Mesothelial cell of epicardium (in vitro differentiated cells): Measurements from ENCODE around the gene AGFG2. TPM values are rescaled to one million over a fixed set of nuclear protein-coding genes. Genes with fewer than 3 reads are reported as not detected.

Experiments
- DNase-seq, 2 experiments: peaks; one replicate each; pipeline ENCODE4 v3.0.0; 2021; ENCODE audit warnings: low spot score in 2 of 2; ENCODE audit not compliant: unreplicated experiment in 2 of 2
- H3K27ac Mint-ChIP-seq: 2 replicates; pipeline ENCODE4 v1.8.0; 2021; ENCODE audit warnings: mixed read lengths
- H3K27me3 Mint-ChIP-seq: 2 replicates; pipeline ENCODE4 v1.8.0; 2021; ENCODE audit warnings: low read depth, mixed read lengths
- H3K36me3 Mint-ChIP-seq: 2 replicates; pipeline ENCODE4 v1.8.0; 2021; ENCODE audit warnings: mixed read lengths
- H3K4me1 Mint-ChIP-seq: 2 replicates; pipeline ENCODE4 v1.8.0; 2021; ENCODE audit warnings: mixed read lengths
- H3K4me3 Mint-ChIP-seq: 2 replicates; pipeline ENCODE4 v1.8.0; 2021; ENCODE audit warnings: mild to moderate bottlenecking, moderate library complexity, mixed read lengths
- H3K9me3 Mint-ChIP-seq: 2 replicates; pipeline ENCODE4 v1.8.0; 2021; ENCODE audit warnings: mixed read lengths
- total RNA-seq: library from RNA; stranded (reverse); gene quantifications from 3 replicates; pipeline ENCODE4 v1.2.1, GENCODE V29; 2021
- TF ChIP-seq, protein P1 (sequence below): fragments of 200-600 bp; sonication (generic); IDR thresholded peaks from one replicate; pipeline ENCODE4 v1.5.0; 2021; ENCODE audit warnings: antibody characterized with exemption; ENCODE audit not compliant: unreplicated experiment

AGFG2 gene
- total RNA-seq, 1 donor from 2014 or later: 9.1 TPM

DNA sequence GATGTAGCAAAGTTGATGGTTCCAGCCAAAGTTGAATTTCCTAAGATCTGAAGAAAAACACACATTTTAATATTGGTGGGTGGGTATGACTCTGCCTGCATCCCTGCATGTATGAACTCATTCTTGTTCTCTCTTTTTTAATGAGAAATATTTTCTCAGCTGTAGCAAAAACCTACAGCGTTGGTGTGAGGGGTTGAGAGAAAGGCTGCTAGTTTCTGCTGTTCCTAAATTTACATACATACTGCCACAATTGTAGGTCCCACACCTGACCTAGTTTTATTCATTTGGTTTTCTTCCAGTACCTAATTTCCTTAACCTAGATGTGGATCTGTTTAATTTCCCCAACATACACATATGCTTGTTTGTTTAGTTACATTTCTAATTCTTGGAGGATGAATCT lies 4.6 kb downstream of the AGFG2 start:
- TF ChIP-seq, protein P1, sequence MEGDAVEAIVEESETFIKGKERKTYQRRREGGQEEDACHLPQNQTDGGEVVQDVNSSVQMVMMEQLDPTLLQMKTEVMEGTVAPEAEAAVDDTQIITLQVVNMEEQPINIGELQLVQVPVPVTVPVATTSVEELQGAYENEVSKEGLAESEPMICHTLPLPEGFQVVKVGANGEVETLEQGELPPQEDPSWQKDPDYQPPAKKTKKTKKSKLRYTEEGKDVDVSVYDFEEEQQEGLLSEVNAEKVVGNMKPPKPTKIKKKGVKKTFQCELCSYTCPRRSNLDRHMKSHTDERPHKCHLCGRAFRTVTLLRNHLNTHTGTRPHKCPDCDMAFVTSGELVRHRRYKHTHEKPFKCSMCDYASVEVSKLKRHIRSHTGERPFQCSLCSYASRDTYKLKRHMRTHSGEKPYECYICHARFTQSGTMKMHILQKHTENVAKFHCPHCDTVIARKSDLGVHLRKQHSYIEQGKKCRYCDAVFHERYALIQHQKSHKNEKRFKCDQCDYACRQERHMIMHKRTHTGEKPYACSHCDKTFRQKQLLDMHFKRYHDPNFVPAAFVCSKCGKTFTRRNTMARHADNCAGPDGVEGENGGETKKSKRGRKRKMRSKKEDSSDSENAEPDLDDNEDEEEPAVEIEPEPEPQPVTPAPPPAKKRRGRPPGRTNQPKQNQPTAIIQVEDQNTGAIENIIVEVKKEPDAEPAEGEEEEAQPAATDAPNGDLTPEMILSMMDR: no peak
- no peaks in the 10 kb centered on the region for H3K9me3 Mint-ChIP-seq
- no peaks in the 10 kb centered on the region for H3K36me3 Mint-ChIP-seq

DNA sequence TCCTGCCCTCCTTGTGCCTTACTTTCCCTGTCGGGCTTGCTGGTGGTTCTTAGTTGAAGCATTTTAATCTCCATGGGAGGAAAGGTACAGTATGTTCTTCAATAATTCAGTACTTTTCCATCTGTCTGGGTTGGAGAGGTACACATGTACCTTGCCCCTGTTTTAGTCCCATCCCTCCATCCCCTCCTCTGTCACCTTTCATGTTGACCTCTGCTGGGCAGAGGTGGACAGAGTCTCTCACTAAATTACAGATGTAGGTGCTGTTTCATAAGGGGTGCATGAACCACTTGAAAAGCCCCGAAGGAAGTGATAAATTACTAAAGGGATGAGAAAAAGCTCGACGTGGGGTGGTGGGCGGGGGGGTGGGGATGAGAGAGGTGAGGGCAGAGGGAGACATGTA lies 5.4 kb downstream of the AGFG2 start:
- Mint-ChIP-seq H3K27me3 (no peaks in the 10 kb centered on the region), H3K27ac (peak overlapping the region; percentile 92), H3K4me3 (no peak overlapping the region), H3K4me1 (peaks cover 50% of the 10 kb centered on the region), H3K9me3 (no peaks in the 10 kb centered on the region), H3K36me3 (no peaks in the 10 kb centered on the region)
- no peak for DNase-seq
- TF ChIP-seq, protein P1: no peak

More for the DNA sequence above, 4.6 kb downstream of the AGFG2 start:
- no peak overlapping the region for H3K4me3 Mint-ChIP-seq
- DNase-seq: no peak
- no peak overlapping the region for H3K27ac Mint-ChIP-seq
- peaks cover 51% of the 10 kb centered on the region for H3K4me1 Mint-ChIP-seq
- no peaks in the 10 kb centered on the region for H3K27me3 Mint-ChIP-seq

DNA sequence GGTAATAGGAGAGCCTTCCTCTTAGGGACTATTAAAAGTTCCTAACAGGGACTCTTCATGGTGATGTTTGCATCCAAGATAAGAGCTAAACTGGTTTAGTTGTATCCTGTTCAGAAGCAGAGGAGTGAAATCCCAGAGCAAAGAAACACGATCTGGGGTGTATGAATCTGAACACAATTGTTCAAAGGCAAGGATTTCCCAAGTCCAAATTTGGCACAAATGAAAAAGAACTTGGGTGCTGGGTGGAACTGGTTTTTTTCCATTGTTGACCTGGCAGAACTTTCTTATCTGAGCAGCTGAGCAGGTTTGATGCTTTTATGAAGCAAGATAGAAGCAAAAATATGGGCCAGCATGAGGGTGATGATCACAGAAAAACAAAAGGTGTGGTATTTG lies 6.0 kb downstream of the AGFG2 start:
- peaks cover 45% of the 10 kb centered on the region for H3K4me1 Mint-ChIP-seq

DNA sequence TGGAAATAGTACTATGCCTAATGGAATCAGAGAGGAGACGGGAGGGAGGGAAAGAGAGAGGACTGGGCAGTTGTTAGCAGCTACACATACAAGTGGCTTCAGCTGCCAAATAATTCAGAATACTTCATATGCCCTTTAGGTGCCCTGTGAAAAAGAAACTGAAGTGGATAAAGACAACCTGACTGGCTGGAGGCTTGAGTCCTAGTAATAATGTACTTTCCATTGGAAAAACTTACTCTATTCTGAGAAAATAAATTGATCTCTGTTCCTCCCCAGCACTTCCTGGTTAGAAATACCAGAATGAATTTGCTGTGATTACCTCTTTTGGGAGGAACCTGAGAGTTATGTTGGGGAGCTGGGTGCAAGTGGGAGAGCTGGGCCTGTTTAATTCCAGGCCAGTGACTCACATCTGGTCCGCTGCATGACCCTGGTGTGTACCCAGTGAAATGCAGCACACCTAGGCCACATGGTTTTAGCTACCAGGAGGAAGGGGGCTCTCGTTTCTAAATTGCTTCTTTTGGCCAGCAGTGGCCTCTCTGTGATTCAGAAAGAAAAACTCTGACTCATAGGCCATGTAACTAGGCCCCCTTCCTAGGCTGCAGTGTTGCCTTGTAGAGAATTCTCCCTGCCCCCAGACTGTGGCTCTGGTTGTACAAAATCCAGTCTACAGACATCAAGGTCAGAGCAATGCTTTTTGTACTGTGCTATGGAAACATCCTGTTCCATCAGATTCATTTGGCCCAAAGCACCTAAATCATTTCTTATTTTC lies 6.5 kb downstream of the AGFG2 start:
- H3K36me3 Mint-ChIP-seq: peaks cover 3% of the 10 kb centered on the region
- peak overlapping the region; percentile 0 for H3K4me3 Mint-ChIP-seq
- H3K4me1 Mint-ChIP-seq: peaks cover 45% of the 10 kb centered on the region
- no peaks in the 10 kb centered on the region for H3K9me3 Mint-ChIP-seq
- H3K27me3 Mint-ChIP-seq: no peaks in the 10 kb centered on the region
- DNase-seq: no peak
- peak overlapping the region; percentile 92 for H3K27ac Mint-ChIP-seq
- TF ChIP-seq, protein P1: no peak

More for the DNA sequence above, 6.0 kb downstream of the AGFG2 start:
- Mint-ChIP-seq H3K27me3 (no peaks in the 10 kb centered on the region), H3K36me3 (no peaks in the 10 kb centered on the region), H3K9me3 (no peaks in the 10 kb centered on the region), H3K27ac (peak overlapping the region; percentile 92), H3K4me3 (peak overlapping the region; percentile 0)
- TF ChIP-seq, protein P1: no peak
- no peak for DNase-seq

GRCh38 chr7:100546129-100546925 lies 7.3 kb downstream of the AGFG2 start:
- Mint-ChIP-seq H3K9me3 (no peaks in the 10 kb centered on the region), H3K36me3 (peaks cover 4% of the 10 kb centered on the region), H3K27ac (peak overlapping the region; percentile 92), H3K4me1 (peaks cover 45% of the 10 kb centered on the region), H3K4me3 (no peak overlapping the region), H3K27me3 (no peaks in the 10 kb centered on the region)
- TF ChIP-seq, protein P1: no peak
- no peak for DNase-seq
